HG02759 (cell line): Measurements from ENCODE around the gene KRT7.

Experiments
- ATAC-seq: cut with Tn5 transposase; IDR thresholded peaks from one replicate; pipeline ENCODE4 v1.9.1; 2021; ENCODE audit warnings: mild to moderate bottlenecking, moderate library complexity; ENCODE audit not compliant: unreplicated experiment

The KRT7 gene

DNA sequence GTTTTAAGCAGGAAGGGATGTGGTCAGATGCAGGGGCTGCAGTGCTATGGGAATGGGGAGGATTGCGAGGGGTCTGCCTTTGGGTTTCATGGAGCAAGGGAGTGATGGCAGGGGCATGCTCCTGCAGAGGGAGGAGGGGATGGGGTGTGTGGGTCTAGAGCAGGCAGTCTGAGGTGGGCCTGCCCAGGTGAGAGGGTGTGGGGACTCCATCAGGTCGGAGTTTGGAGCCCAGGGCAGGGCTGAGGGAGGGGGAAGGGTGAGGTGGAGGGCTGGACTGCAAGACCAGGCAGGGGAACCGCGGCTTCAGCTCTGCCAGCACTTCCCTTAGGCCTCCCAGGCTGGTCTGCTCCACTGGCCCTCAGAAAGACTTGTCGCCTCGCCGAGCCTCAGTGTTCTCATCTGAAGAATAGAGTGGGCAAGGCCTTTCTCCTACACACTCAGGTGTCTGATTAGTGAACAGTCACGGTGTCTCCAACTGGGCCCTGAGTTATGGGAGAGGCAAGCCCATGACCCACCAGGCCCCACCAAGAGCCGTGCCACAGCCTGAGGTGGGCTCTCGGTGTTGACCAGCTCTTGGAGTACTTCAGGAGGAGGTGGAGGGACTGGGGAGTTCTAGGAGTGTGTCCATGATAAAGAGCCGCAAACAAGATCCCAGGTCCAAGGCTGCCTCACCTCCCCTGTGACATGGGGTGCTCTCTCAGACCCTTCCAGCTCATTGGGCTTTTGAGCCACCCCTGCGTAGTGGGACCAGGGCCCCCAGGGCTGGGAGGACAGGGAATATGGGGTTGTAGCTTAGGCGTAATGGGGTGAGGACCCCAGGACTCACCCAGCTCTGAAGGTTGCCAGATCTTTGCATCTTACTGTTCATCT is 21.1 kb upstream of the KRT7 start:
- no peak for ATAC-seq

DNA sequence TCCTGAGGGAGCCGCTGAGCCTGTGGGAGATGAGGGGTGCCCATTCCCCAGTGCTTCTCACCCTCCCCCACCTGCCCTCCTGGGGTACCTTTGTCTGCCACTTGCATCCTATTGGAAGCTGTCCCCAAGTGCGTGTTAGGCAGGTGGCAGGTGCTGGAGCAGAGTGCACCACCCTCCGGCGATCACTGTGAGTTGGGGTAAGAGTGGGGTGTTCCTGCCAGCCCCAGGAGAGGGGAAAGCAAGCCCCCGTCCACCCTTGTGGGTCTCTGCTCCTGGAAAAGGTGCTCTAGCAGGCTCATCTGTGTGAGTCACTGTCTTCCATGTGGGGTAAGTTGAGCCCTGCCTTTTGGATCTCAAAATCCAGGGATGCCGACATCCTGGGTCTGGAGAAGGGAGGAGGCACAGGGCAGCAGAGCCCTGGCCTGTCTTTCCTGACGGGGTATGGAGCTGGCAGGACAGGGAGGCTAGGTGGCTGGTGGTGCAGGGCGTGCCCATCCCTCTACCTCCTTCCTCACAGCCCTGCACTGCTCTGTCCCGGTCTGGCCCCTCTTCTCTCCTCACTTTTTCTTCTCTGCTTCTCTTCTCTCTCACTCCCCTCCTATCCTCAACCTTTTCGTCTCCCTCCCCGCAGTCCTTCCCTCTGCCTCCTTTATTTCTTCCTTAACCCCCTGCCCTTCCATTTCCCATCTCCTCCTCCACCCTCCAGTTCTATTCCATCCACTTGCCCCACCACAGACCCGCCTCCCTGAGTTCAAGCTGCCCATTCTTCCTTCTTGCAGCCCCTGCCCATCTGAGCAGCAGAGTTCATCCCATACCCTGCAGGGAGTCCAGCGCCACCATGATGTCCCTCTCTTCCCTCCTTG is 20.1 kb upstream of the KRT7 start:
- no peak for ATAC-seq

DNA sequence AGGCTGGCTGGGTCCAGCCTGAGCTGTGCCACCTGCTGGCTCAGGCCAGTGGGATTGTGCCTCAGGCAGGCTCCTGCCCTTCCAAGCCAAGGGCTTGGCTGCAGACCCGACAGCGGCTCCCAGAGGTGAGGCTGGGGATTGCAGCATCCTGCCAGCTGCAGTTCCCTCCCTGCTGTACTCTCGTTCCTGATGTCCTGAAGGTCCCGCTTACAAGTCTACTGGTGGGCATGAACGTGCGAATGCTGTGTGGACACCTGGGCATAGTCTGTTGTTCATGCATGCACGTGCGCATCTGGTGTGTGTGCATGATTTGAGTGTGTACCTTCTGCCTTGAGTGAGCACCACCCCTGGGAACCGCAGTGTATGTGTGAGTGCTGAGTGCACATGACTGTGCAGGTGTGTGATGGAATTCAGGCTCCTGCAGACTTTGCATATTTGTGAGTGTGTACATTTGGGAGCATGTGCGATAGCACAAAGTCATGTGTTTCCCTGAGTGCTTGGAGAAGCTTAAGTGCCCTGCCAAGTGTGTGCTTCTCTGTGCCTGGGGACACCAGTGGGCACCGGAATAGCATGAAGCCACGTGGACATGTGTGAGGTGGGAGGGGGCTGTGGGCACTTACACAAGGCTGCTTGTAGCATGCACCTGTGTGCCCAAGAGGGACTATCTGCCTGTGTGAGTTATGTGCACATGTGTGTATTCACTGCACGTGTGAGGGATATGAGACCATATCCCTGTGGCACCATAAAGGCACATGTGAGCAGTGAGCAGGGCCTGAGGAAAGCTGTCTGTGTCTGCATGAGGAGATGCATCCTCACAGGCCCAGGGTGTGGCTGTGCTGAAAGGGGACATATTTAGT is 19.3 kb upstream of the KRT7 start:
- no peak for ATAC-seq

DNA sequence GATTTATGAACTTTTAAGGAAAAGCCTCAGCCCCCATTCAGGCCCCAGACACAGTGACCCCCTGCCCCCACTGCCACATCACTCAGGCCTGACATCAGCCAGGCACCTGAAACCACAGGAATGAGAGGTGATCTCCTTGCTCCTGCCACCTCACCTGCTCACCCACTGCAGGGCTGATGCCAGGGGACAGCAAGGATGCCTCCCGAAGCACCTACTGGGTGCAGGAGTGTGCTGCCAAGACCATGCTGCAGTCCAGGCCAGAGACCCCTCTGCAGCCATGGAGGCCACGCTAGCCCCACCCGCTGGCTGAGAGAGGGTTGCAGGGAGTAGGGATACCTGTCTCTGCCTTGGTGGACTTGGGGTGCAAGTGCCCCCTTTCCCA is 18.6 kb upstream of the KRT7 start:
- ATAC-seq: no peak

DNA sequence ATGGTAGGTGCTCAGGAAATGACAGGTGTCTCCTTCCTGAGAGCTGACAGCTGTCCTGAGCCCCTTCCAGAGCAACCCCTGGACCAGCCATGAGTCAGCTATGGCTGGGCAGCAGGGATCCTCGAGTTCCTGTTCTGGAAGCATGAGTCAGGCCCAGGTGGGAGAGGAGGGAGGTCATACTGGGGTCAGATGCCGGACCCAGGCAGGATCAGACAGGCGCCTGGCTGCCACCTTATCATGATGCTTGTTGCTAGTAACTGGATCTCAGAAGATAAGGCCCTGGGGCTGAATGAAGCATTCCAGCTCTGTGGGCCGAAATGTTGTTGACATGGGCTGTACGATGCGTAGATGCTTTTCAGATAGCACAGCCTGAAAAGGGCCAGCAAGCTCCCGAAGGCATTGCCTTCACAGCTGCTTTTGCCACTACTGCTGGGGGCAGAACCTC is 17.4 kb upstream of the KRT7 start:
- ATAC-seq: no peak

DNA sequence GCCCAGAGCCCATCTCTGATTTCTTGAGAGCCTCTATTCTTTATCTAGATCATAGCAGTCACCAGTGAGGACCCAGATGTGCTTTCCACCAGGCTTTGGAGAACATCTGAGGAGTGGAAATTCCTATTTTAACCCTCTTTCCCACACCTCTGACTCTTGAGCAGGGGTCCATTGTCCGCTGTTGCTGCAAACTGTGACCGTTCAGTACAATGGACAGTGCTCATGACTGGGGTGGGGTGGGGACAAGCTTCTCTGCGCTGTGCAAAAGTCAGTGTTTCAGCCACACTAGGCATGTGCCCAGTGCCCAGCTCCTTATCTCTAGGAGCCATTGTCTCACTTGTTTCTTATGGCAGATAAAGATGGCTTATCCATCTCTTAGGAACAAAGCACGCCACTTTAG is 16.9 kb upstream of the KRT7 start:
- no peak for ATAC-seq

DNA sequence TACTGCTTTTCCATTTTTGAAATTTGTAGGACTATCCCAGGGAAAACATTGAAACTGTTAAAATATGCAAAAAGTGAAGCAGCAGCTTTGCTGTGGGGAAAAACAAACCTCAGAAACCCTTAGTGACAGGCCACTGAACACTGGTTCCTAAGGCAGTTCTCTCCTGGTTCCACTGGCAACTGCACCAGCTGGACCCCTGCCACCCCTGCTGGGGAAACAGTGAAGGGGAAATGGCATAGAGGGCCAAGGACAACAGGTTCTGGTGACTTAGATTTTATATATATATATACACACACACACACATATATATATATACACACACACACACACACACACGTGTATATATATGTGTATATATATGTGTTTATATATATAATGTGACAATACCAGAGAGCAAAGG is 16.2 kb upstream of the KRT7 start:
- no peak for ATAC-seq

DNA sequence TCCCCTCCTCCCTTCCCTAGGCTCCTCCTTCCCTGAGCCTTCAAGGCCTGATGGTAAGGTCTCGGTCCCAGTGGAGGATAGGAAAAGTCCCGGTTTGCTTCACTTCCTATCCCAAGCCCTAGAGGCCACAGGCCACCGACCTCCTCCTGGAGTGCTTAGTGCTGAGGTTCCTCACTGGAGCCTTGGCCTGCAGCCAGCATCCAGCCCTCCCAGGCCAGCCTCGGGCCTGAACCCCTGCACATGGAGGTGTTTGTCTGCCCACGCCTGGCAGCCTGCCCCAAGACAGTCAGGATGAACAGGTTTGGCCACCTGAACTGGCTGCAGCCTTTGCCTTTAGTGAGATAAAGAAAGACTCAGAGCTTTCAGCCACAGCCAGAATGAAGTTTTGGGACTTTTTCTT is 15.8 kb upstream of the KRT7 start:
- ATAC-seq: no peak

DNA sequence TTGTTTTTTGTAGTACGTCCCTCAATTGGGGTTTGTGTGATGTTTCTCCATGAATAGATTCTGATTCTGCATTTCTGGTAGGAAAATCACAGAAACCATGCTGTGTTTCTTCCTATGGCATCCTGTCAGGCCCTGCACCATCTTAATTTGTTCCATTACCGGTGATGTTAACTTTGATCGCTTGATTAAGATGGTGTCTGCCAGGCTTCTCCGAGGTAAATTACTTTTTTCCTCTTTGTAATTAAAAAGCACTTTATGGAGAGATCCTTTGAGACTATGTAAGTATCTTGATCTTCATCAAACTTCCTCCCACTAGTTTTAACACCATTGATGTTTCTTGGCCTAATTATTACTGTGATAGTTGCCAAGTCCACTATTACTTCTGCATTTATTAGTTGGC is 15.0 kb upstream of the KRT7 start:
- no peak for ATAC-seq

DNA sequence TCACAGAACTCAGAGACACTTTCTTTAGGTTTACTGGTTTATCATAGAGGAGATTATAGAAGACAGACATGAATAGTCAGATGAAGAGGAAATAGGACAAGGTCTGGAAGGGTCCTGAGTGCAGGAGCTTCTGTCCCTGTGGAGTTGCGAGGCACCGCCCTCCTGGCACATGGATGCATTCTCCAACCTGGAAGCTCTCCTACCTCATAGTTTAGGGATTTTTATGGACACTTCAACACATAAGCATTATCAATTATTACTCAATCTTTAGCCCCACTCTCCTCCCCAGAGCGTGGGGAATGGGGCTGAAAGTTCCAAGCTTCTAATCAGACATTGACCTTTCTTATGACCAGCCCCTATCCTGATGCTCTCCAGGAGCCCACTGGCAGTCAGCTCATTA is 12.6 kb upstream of the KRT7 start:
- ATAC-seq: no peak

DNA sequence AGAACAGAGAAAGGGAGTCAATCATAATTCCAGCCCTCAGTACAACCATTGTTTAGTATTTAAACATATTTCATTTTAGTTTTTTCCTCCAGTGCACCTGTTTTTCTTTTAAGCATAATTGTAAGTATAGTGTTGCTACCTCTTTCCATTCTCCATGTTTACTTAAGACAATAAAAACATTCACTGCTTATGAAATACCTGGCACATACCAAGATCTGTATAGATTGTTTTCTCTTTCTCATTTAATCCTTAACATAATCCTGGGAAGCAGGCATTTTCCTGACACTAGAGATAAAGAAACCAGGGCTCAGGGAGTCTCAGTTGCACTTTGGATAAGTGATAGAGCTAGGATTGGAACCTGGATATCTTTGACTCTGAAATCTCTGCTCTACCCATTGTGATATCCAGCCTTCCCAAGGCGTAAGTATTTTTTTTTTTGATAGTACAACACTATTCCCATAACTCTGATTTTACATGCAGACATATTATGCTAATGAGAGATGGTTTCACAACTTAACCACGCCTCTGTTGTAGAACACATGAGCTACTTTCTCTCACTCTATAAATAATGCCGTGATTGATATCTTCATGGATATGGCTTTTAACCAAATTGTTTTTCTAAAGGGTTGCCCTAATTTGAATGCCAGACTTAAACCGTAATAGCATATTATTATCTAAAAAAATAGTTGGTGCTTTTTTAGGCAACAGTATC is 11.8 kb upstream of the KRT7 start:
- no peak for ATAC-seq

DNA sequence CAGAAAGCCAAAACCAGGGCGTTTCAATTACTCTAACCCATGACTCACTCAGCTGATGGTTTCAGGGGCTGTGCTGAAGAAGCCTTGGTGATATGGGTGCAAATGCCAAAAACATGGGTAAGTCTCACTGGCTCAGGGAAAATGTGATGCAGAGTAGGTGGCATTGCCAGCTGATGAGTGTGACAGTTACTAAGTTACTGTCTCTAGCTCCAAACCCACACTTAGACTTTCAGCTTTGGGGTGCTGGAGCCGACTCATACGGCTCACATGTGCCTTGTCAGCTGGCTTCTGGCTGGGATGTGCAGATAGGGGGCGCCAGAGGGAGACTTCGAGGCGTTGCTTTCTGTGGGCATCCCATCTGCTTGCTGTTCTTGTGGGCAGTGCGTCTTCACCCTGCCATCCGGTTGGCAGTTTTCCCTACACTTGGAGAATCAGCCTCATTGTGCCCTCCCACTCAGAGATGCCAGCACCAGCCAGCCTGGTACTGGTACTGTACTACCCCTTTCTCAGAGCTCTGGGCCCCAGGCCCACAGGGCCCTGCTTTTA is 11.1 kb upstream of the KRT7 start:
- no peak for ATAC-seq

DNA sequence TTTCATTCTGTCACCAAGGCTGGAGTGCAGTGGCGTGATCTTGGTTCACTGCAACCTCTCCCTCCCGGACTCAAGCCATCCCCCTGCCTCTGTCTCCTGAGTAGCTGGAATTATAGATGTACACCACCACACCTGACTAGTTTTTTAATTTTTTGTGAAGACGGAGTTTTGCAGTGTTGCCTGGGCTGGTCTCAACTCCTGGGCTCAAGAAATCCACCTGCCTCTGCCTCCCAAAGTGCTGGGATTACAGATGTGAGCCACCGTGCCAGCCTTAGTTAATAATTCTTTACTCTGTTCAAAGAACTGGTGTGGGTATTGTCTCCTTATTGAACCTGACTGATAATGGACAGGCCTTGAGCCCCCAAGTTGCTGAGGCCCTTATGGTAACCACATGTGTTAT is 10.4 kb upstream of the KRT7 start:
- no peak for ATAC-seq

DNA sequence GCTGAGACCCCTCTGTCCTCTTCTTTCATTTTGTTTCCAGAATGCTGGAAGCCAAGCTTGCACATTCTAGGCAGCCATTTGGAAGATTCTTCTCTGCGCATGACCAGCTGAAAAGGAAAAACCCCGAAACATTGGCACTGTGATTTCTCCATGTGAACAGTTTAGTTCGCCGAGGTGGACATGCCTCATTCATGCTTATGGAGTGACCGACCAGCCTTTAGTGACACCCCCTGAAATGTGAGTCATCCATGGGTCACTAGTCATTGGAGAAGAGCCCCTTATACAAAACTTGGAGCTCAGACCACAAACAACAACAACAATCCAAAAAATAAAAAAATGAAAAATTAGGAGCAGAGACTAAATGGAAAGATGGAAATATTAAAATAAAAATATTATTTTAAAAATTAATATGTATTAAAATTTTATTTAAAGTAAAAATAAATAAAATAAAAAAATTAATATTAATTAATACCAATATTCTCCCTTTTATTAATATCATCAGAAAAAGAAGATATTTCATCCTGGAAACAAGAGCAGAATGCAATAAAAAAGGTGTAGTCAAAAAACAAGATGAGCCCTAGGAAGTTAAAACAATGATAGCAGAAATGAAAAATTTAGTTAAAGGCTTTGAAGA is 9.5 kb upstream of the KRT7 start:
- no peak for ATAC-seq

DNA sequence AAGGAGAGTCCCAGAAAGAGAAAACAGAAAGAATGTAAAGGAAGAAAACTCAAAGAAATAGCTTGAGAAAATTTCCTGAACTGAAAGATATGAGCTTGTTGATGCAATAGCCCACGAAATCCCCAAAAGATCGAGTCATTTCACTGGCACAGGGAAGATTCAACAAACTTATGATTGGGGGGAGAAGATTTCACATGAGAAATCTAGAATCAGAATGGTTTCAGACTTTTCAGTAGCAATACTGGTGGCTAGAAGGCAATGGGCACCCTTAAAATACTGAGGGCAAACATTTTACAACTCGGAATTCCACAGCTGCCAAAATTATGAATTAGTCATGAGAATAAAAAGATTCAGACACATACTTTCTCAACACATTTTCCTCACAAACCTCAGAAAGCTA is 8.9 kb upstream of the KRT7 start:
- no peak for ATAC-seq

DNA sequence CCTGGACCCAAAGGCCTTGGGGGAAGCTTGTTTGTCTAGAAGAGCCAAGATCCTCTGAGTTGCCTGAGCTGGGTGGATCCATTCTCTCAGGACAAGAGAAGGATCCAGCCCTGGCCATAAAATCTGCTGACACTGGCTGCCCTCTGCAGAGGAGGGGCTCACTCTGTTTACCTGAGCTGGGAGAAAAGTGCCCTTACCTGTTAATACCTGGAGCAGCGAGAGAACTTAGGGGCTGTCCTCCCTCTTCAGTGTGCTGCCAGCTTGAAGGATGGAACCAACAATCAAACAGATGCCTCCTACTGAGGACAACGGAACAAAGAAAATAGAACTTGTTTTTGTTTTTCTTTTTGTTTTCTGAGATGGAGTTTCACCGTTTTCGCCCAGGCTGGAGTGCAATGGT is 7.3 kb upstream of the KRT7 start:
- no peak for ATAC-seq

DNA sequence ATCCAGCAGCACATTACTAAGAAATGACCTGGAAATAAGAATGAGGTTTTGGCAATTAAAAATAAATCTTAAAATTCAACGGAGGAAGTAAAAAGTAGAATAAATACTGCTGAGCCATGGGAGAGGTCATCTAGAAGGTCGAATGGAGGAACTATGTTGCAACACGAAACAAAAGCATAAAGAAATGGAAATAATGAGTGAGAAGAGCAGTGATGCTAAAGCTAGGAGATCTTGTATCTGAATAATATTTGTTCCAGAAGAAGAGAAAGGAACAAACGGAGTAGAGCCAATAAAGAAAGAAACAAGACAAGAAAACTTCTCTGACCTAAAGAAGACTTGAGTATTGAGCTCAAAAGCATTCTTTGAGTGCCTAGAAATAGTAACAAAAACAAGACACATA is 6.6 kb upstream of the KRT7 start:
- ATAC-seq: no peak

DNA sequence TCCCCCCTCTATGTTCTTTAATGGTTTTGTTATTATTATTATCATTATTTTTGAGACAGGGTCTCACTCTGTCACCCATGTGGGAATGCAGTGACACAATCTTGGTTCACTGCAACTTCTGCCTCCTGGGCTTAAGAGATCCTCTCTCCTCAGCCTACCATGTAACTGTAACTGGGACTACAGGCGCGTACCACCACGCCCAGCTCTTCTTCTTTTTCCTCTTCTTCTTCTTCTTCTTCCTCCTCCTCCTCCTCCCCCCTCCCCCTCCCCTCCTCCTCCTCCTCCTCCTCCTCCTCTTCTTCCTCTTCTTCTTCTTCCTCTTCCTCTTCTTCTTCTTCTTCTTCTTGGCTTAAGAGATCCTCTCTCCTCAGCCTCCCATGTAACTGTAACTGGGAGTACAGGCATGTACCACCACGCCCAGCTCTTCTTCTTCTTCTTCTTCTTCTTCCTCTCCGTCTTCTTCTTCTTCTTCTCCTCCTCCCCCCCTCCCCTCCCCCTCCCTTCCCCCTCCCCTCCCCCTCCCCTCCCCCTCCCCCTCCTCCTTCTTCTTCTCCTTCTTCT is 5.4 kb upstream of the KRT7 start:
- ATAC-seq: no peak

DNA sequence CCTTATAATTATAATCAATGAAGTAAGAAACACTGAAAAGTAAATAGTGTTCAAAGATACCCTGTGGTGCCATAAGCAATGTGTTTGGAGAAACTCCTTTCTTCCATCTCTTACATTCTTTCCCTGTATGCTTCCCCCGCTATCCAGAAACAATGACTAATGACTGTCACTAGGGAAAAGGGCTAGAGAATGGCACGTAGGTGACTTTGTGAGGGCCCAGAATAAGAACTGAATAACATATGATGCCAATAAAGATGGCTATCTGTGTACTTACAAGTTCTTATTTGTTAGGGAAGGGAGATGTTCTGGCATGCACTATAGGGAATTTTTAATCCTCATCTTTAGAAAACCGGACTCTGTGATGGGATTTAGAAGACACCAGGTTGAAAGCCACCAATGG is 4.7 kb upstream of the KRT7 start:
- no peak for ATAC-seq

DNA sequence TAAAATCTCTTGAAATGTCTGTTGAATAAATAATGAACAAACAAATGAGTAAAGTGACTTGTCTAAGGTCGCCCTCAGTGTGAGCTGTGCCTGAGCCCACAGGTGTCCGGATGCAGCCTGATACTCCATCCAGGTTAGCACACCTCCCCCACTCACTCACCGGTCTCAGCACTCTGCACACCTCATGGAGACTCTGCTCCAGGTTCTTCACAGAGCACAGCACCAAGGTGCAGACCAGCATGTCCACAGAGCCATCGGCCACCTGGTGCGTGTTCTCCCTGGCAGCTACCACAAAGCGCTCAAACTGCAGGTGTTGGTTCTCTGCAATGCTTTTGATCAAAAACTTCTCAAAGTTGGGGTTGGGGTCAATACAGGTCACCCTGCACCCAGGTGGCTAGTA is 4.1 kb upstream of the KRT7 start:
- no peak for ATAC-seq
